ENCODE measurements around the gene CAMTA1.

CAMTA1 gene

DNA sequence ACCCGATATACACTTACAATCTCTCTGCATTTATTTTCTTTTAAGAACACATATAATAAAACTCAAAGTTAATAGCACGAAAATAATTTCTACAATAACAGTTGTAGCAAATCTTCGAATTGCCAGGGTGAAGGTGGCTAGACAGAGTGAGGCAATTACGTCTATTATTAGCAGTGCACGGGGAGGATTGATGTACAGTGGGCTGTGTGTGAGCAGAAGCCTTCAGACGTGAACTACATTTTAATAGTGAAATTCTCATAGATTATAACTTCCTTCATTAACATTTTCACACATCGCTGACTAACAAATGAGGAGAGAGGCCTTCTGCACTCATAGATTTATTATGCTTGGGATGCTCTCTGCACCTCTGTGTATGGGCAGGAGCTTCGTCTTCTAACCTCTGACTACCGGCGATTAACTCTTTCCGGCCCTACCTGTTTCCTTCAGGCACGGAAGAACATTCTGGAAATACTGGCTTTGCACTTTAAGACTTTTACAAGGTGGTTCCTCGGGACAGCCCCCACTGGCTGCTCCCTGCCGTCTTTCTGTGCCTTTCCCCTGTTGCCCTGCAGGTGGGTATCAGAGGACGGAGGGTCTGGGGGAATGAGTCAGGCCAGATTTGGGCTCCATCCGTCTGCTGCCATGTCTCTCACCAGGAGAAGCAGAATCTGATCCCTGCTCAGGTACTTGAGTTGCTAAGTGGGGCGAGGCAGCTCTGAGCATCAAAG, 200.5 kb downstream of the CAMTA1 start:
- DNase-seq, result no peak

DNA sequence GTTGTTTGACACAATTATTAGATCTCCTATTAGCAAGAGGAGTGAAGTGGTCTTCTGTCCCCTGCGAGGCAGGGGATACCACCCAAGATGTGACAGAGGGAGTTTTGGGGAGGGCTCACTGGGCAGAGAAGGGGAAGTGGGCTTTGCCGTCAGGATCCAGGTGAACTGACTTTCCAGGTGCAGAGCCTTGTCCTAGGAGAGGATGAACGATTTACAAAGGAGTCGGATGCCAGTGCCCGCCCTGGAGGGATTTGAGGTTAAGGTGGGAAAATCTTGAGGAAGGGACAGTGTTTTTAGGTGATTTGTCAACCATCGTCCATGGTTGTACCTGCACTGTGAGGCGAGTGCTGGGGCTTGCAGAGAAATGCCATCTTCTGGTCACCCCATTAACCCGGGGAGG, 201.0 kb downstream of the CAMTA1 start:
- no peak for DNase-seq

- no peak for DNase-seq
Measured at GRCh38 chr1:6987940-6988339, 202.7 kb downstream of the CAMTA1 start.

GRCh38 chr1:6988796-6989195, 203.5 kb downstream of the CAMTA1 start:
- no peak for DNase-seq

DNA sequence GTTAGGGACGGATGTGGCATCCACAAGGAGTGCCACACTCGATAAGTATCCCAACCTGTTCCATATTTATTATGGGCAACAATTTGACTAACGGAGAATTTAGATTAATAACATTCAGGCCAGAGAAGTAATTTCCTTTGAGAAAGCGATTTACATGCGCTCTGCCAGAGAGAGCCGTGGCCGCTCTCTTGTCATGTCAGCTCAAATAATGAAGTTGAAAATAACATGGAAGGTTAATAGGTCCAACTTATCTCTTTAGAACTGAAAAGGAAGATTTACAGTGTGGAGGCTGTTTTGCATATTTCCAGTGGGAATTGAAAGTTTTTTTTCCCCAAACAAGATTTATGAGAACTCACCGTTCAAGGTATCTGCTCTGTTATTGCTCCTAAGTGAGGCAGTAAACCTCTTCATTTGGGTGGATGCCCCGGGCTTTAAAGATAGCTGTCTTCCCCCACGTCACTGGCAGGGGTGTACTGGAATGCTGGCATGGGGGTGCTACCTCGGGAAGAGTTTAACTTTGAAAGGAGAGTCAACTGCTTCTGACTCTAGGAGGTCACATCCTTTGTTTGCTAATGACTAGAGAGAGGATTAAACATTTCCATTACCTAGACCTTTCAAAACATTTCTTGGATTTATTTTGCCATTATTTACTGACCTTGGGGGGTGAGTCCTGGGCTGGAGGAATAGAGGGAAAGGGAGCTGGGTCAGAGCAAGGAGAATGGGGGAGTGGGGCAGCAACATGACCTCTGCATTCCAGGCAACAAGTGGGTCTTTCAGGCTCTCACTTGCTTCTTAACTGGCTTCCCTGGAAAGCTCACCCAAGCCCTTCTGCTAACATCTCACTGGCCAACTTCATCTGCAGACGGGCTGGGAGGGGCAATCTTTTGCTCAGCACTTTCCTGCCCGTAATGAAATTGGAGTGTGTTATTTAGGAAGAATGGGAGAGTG, 204.2 kb downstream of the CAMTA1 start:
- no peak for DNase-seq

- DNase-seq, result no peak
Measured at GRCh38 chr1:6991266-6991665, 206.0 kb downstream of the CAMTA1 start.

- no peak for DNase-seq
Measured at GRCh38 chr1:6995789-6996188, 210.5 kb downstream of the CAMTA1 start.

DNA sequence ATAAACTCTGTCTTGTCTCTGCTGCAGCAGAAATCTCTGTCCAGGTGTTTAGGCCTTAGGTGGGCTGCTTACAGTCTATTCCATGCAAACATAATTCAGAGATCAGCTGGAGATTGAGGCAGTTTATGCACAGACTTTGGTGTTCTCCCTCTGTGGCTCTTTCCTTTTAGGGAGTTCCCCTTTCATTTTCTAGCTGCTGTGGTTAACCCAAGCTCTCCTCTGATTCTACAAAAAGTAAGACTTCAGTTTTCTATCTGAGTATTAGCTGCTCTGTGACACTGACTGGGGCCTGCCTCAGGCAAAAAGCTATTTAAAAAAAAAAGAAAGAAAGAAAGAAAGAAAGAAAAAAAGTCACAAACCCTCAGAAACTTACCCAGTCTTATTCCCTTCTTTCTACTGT, 211.1 kb downstream of the CAMTA1 start:
- no peak for DNase-seq

GRCh38 chr1:6996866-6997265, 211.6 kb downstream of the CAMTA1 start:
- DNase-seq, result no peak

GRCh38 chr1:6998267-6998666, 213.0 kb downstream of the CAMTA1 start:
- no peak for DNase-seq

DNA sequence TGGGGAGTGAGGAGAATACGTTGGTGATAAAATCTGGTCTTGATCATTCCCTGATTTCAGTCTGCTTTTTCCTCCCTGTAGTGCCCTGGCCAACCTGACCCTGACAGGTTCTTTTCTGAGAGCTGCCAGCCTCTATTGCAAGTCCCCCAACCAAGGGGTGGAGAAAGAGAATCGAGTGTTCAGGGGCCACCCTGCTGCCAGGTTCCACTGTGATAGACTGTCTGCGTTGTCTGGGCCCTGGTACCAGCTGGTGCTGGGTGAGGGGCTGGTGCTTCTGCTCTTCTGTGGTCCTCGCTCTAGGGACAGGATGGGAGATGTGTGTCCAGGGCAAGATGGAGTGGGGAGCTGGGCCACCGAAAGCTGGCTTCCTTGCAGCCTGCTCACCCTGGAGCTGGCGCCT, 214.6 kb downstream of the CAMTA1 start:
- no peak for DNase-seq

GRCh38 chr1:7000720-7001119, 215.5 kb downstream of the CAMTA1 start:
- no peak for DNase-seq

- DNase-seq, result no peak
Measured at GRCh38 chr1:7002728-7003127, 217.5 kb downstream of the CAMTA1 start.

- no peak for DNase-seq
Measured at GRCh38 chr1:7003676-7004075, 218.4 kb downstream of the CAMTA1 start.

DNA sequence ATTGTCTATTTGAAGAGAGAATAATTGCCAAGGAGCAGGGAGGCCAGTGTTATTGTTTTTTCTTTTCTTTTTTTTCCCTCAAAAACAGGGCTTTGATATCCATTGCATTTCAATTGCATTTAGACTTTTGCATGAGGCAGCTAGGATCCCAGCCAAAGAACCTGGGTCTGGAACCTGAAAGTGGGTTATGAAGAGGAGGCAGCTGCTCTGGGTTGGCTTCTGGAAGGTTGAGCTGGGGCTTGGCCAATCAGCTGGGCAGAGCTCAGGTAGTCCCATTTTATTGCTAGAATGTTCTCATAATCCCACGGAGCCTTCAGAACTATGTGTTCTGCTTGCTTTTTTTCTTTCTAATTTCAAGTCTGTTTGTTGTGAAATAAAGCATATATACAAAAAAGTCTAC, 218.9 kb downstream of the CAMTA1 start:
- DNase-seq, result no peak

DNA sequence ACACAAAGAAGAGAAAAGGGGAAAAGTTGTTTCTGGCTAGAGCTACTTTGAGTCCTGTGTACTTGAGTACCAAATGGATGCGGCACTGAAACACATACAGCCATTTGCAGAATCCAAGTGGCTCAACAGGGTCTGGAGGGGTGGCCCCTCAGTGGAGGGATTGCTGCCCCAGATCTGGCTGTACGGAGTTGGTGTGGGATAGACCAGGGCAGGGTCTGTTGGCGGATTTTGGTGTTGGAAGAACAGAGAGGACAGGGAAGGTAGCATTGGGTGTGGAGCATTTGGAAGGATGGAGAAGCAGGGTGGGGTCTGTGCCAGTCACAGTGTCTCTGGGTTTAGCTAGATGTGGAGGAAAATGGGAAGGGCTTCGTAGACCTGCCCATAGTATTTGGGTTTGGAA, 220.5 kb downstream of the CAMTA1 start:
- no peak for DNase-seq

- no peak for DNase-seq
Measured at GRCh38 chr1:7006996-7007871, 222.0 kb downstream of the CAMTA1 start.

GRCh38 chr1:7007902-7008301, 222.6 kb downstream of the CAMTA1 start:
- no peak for DNase-seq

GRCh38 chr1:7008331-7008730, 223.1 kb downstream of the CAMTA1 start:
- no peak for DNase-seq

DNA sequence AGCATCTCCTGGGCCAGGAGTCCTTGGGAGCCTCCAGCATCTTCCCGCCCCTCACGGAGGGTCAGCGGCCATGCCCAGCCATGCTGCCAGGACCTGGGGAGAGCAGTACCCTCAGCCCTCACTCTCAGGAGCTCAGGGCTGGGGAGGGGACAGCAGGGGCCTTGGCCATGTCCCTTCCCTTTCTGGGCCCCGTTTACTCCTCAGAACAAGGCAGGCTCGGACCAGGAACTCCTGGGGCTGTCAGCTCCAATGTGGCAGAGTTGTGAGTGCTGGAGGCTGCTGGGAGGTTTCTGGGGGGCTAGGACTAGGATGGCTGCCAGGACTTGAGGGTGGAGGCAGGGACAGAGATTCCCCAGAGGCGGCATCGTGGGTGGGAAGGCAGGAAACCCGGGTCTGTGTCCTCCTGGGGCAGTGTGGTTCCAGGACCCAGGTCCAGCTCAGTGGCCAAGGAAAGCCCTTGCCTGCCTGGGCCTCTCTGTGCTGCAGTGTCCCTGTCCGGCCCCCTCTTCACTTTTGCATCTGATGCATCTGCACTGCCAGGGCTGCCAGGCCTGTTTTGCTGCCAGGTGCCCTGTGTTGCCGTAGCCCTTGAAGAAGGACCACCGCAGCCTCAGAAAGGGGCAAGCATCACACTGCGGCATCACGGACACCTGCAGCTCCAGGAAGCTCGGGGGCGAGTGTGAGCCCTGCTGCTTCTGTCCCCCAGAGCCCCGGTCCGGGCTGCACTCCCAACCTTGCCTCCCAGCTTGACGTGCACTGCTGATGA, 223.9 kb downstream of the CAMTA1 start:
- no peak for DNase-seq

GRCh38 chr1:7009741-7010525, 224.7 kb downstream of the CAMTA1 start:
- DNase-seq, result no peak

Data from bone marrow (tissue), 2 donors.